ENCODE results near the gene KDM6B. TPM values are rescaled to one million over a fixed set of nuclear protein-coding genes. Genes with fewer than 3 reads are reported as not detected.

The KDM6B gene
- total RNA-seq, 1 donor from 2014 or later, result 41.0 TPM

GRCh38 chr17:7818026-7818425 lies 16.0 kb upstream of the KDM6B start:
- intact Hi-C loops (cut with DNase I), result no loop called here
- no peak for DNase-seq (ENCODE audit: low spot score)
- ATAC-seq, result no peak

- intact Hi-C loops (cut with DNase I), result no loop called here
- no peak for ATAC-seq
- DNase-seq (ENCODE audit: low spot score), result no peak
Measured at GRCh38 chr17:7818746-7819645, 15.0 kb upstream of the KDM6B start.

- no peak for DNase-seq (ENCODE audit: low spot score)
- intact Hi-C loops (cut with DNase I), result no loop called here
Measured at GRCh38 chr17:7820231-7820630, 13.8 kb upstream of the KDM6B start.

GRCh38 chr17:7822126-7822525 lies 11.9 kb upstream of the KDM6B start:
- ATAC-seq (peak; percentile 19), DNase-seq (ENCODE audit: low spot score) (no peak)
- intact Hi-C loops (cut with DNase I), result no loop called here

More at GRCh38 chr17:7820231-7820630, 13.8 kb upstream of the KDM6B start:
- ATAC-seq, result no peak

GRCh38 chr17:7823581-7824001 lies 10.4 kb upstream of the KDM6B start:
- ATAC-seq, result no peak
- intact Hi-C loops (cut with DNase I), result no loop called here
- DNase-seq (ENCODE audit: low spot score), result no peak

- ATAC-seq, result no peak
- DNase-seq (ENCODE audit: low spot score), result no peak
- intact Hi-C loops (cut with DNase I), result no loop called here
Measured at GRCh38 chr17:7824021-7824924, 9.7 kb upstream of the KDM6B start.

GRCh38 chr17:7825206-7825990 lies 8.6 kb upstream of the KDM6B start:
- DNase-seq (ENCODE audit: low spot score), result no peak
- intact Hi-C loops (cut with DNase I), result no loop called here
- no peak for ATAC-seq

- intact Hi-C loops (cut with DNase I), result no loop called here
- peak; percentile 50 for DNase-seq (ENCODE audit: low spot score)
- ATAC-seq, result no peak
Measured at GRCh38 chr17:7830616-7831015, 3.4 kb upstream of the KDM6B start.

GRCh38 chr17:7831233-7831632 lies 2.8 kb upstream of the KDM6B start:
- no peak for ATAC-seq
- peak; percentile 33 for DNase-seq (ENCODE audit: low spot score)
- intact Hi-C loops (cut with DNase I), result no loop called here

GRCh38 chr17:7832431-7832830 lies 1.6 kb upstream of the KDM6B start:
- peak; percentile 52 for DNase-seq (ENCODE audit: low spot score)
- intact Hi-C loops (cut with DNase I), result no loop called here
- no peak for ATAC-seq

GRCh38 chr17:7833011-7833794 lies 814 bp upstream of the KDM6B start:
- intact Hi-C loops (cut with DNase I), result no loop called here
- no peak for ATAC-seq
- DNase-seq (ENCODE audit: low spot score), result peak; percentile 58

- intact Hi-C loops (cut with DNase I), result no loop called here
- DNase-seq (ENCODE audit: low spot score) (peak; percentile 84), ATAC-seq (peak; percentile 60)
Measured at GRCh38 chr17:7834542-7834956, 532 bp downstream of the KDM6B start.

- intact Hi-C loops (cut with DNase I), result no loop called here
- ATAC-seq (peak; percentile 83), DNase-seq (ENCODE audit: low spot score) (peak; percentile 98)
Measured at GRCh38 chr17:7834957-7835813, 1.2 kb downstream of the KDM6B start.

- ATAC-seq (peak; percentile 35), DNase-seq (ENCODE audit: low spot score) (peak; percentile 84)
- intact Hi-C loops (cut with DNase I), result no loop called here
Measured at GRCh38 chr17:7835814-7836595, 2.0 kb downstream of the KDM6B start.

GRCh38 chr17:7836596-7837407 lies 2.8 kb downstream of the KDM6B start:
- ATAC-seq, result peak; percentile 60
- DNase-seq (ENCODE audit: low spot score), result peak; percentile 94
- intact Hi-C loops (cut with DNase I), result no loop called here
